Breast epithelium (tissue), 3 donors: ENCODE measurements around the gene MAN1A1.

Experiments used
- CTCF ChIP-seq, 3 donors: fragments of 450-650 bp; IDR thresholded peaks; one replicate each; pipeline ENCODE4 v1.5.1; 2016 to 2017; ENCODE audit warnings: antibody characterized with exemption in 3 of 3, mild to moderate bottlenecking in 3 of 3, moderate library complexity in 3 of 3
- POLR2A ChIP-seq: fragments of 450-650 bp; IDR thresholded peaks from one replicate; pipeline ENCODE4 v1.6.1; 2016; ENCODE audit warnings: antibody characterized with exemption, mild to moderate bottlenecking, moderate library complexity

GRCh38 chr6:119129148-119129967 lies 220.2 kb downstream of the MAN1A1 start:
- TF ChIP-seq CTCF (IDR thresholded peaks at IDR 0.05), result peak; percentile 65 to 78 (median 75)
- no peak for TF ChIP-seq POLR2A
